B cell (primary cell): ENCODE results near the gene PPP2R2B.

Experiments
- EZH2 ChIP-seq: IDR thresholded peaks from 2 replicates; pipeline ENCODE4 v1.6.1; 2012; ENCODE audit warnings: borderline replicate concordance, low read depth, mild to moderate bottlenecking, moderate library complexity, low read length; ENCODE audit not compliant: insufficient read depth, poor library complexity, severe bottlenecking
- TF ChIP-seq, protein P1 (sequence below): fragments of 200-600 bp; IDR thresholded peaks from one replicate; pipeline ENCODE4 v1.8.0; 2022; ENCODE audit warnings: antibody characterized with exemption, mild to moderate bottlenecking

DNA sequence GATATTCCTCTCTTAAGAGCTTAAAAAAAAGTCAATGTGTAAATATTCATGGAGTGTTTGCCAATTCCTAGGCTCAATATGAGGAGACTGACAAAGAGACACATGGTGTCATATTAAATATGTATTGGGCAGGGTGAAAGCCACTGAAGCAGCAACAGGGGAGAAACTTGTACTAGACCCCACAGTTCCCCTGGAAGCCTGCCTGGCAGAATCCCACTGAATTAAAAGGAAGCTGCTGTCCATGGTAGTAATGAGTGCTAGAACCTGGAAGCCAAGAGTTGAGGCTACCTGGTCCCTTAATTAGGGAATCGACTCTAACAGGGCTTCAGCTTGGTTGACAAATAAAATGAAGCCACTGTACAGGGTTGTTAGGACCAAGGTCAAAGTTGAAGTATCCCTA, 233.2 kb downstream of the PPP2R2B start:
- TF ChIP-seq, protein P1, sequence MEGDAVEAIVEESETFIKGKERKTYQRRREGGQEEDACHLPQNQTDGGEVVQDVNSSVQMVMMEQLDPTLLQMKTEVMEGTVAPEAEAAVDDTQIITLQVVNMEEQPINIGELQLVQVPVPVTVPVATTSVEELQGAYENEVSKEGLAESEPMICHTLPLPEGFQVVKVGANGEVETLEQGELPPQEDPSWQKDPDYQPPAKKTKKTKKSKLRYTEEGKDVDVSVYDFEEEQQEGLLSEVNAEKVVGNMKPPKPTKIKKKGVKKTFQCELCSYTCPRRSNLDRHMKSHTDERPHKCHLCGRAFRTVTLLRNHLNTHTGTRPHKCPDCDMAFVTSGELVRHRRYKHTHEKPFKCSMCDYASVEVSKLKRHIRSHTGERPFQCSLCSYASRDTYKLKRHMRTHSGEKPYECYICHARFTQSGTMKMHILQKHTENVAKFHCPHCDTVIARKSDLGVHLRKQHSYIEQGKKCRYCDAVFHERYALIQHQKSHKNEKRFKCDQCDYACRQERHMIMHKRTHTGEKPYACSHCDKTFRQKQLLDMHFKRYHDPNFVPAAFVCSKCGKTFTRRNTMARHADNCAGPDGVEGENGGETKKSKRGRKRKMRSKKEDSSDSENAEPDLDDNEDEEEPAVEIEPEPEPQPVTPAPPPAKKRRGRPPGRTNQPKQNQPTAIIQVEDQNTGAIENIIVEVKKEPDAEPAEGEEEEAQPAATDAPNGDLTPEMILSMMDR: no peak
- TF ChIP-seq EZH2: no peak
